ENCODE measurements around the gene TSLP.
A peak's percentile ranks its signal among the peaks of the same experiment; 100 is the strongest.

The TSLP gene

GRCh38 chr5:111069839-111070238 lies 1.7 kb upstream of the TSLP start:
- TF ChIP-seq, protein P1, sequence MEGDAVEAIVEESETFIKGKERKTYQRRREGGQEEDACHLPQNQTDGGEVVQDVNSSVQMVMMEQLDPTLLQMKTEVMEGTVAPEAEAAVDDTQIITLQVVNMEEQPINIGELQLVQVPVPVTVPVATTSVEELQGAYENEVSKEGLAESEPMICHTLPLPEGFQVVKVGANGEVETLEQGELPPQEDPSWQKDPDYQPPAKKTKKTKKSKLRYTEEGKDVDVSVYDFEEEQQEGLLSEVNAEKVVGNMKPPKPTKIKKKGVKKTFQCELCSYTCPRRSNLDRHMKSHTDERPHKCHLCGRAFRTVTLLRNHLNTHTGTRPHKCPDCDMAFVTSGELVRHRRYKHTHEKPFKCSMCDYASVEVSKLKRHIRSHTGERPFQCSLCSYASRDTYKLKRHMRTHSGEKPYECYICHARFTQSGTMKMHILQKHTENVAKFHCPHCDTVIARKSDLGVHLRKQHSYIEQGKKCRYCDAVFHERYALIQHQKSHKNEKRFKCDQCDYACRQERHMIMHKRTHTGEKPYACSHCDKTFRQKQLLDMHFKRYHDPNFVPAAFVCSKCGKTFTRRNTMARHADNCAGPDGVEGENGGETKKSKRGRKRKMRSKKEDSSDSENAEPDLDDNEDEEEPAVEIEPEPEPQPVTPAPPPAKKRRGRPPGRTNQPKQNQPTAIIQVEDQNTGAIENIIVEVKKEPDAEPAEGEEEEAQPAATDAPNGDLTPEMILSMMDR (IDR thresholded peaks at IDR 0.05; ENCODE audit: insufficient read depth, low read length, poor library complexity, severe bottlenecking) = no peak
- Histone ChIP-seq H3K27me3 (replicated peaks; ENCODE audit: control insufficient read depth, insufficient read depth, low read length) (peaks cover 8% of the 10 kb centered on the region), H3K4me3 (replicated peaks; ENCODE audit: low read depth, low read length) (no peak overlapping the region), H3K36me3 (ENCODE audit: control insufficient read depth, insufficient read depth, low read length) (no peaks in the 10 kb centered on the region)
- DNase-seq (ENCODE audit: extremely low read depth, insufficient read length) = no peak

- no peaks in the 10 kb centered on the region for H3K36me3 ChIP-seq (ENCODE audit: control insufficient read depth, insufficient read depth, low read length)
- no peak overlapping the region for H3K4me3 ChIP-seq (replicated peaks; ENCODE audit: low read depth, low read length)
- DNase-seq (ENCODE audit: extremely low read depth, insufficient read length) = no peak
- TF ChIP-seq, protein P1 (IDR thresholded peaks at IDR 0.05; ENCODE audit: insufficient read depth, low read length, poor library complexity, severe bottlenecking) = no peak
- H3K27me3 ChIP-seq (replicated peaks; ENCODE audit: control insufficient read depth, insufficient read depth, low read length) = peaks cover 8% of the 10 kb centered on the region
Observed at GRCh38 chr5:111070272-111071134, 1.0 kb upstream of the TSLP start.

DNA sequence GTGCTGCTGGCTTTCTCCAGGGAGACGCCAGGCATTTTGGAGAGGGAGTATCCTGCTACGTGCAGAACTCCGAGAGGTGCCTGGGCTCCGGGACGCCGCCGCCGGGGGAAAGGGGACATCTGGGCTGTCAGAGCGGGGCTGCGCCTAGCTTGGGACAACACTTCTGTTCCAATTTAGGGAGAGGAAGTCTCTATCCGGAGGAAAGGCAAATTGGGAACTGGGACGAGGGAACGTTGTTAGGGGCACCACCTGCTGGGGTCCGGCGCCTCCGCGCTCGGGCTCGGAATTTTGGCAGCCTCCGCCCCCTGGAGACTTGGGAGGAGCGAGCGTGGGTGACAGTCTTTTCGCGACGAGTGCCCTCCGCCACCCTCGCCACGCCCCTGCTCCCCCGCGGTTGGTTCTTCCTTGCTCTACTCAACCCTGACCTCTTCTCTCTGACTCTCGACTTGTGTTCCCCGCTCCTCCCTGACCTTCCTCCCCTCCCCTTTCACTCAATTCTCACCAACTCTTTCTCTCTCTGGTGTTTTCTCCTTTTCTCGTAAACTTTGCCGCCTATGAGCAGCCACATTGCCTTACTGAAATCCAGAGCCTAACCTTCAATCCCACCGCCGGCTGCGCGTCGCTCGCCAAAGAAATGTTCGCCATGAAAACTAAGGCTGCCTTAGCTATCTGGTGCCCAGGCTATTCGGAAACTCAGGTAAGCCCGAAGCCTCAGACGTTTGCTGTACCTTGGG lies 1.6 kb downstream of the TSLP start:
- peak; percentile 30 for DNase-seq (ENCODE audit: extremely low read depth, insufficient read length)
- peak overlapping the region; percentile 67 for H3K4me3 ChIP-seq (replicated peaks; ENCODE audit: low read depth, low read length)
- no peaks in the 10 kb centered on the region for H3K36me3 ChIP-seq (ENCODE audit: control insufficient read depth, insufficient read depth, low read length)
- TF ChIP-seq, protein P1 (IDR thresholded peaks at IDR 0.05; ENCODE audit: insufficient read depth, low read length, poor library complexity, severe bottlenecking) = peak; percentile 8
- peaks cover 8% of the 10 kb centered on the region for H3K27me3 ChIP-seq (replicated peaks; ENCODE audit: control insufficient read depth, insufficient read depth, low read length)

GRCh38 chr5:111074244-111074643 lies 2.7 kb downstream of the TSLP start:
- TF ChIP-seq, protein P1 (IDR thresholded peaks at IDR 0.05; ENCODE audit: insufficient read depth, low read length, poor library complexity, severe bottlenecking) = no peak
- Histone ChIP-seq H3K27me3 (replicated peaks; ENCODE audit: control insufficient read depth, insufficient read depth, low read length) (peaks cover 8% of the 10 kb centered on the region), H3K36me3 (ENCODE audit: control insufficient read depth, insufficient read depth, low read length) (no peaks in the 10 kb centered on the region), H3K4me3 (replicated peaks; ENCODE audit: low read depth, low read length) (no peak overlapping the region)
- DNase-seq (ENCODE audit: extremely low read depth, insufficient read length) = no peak

DNA sequence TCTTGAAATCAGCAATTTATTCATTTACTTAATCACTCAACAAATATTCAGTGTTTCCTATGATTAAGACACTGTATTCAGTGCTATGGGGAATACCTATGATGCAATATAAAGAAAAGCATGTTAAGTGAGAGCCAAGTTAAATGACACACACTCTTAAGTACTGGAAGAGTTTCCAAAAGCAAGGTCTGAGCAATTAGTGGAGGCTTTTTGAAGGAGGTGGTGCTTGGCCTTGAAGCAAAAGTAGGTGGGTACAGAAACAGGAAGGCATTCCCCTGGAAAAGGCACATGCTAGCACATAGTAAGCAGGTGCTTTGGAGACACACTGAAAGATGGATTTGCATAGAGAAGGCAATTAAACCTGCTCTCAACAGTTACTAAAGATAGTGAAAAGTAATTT lies 4.0 kb downstream of the TSLP start:
- Histone ChIP-seq H3K4me3 (replicated peaks; ENCODE audit: low read depth, low read length) (no peak overlapping the region), H3K27me3 (replicated peaks; ENCODE audit: control insufficient read depth, insufficient read depth, low read length) (peaks cover 1% of the 10 kb centered on the region), H3K36me3 (ENCODE audit: control insufficient read depth, insufficient read depth, low read length) (no peaks in the 10 kb centered on the region)
- TF ChIP-seq, protein P1 (IDR thresholded peaks at IDR 0.05; ENCODE audit: insufficient read depth, low read length, poor library complexity, severe bottlenecking) = no peak
- DNase-seq (ENCODE audit: extremely low read depth, insufficient read length) = no peak
